ENCODE measurements around the gene ZNF213. TPM values are rescaled to one million over a fixed set of nuclear protein-coding genes. Genes with fewer than 3 reads are reported as not detected.

ZNF213 gene
- total RNA-seq, 1 donor from 2014 or later, result 25.3 TPM

DNA sequence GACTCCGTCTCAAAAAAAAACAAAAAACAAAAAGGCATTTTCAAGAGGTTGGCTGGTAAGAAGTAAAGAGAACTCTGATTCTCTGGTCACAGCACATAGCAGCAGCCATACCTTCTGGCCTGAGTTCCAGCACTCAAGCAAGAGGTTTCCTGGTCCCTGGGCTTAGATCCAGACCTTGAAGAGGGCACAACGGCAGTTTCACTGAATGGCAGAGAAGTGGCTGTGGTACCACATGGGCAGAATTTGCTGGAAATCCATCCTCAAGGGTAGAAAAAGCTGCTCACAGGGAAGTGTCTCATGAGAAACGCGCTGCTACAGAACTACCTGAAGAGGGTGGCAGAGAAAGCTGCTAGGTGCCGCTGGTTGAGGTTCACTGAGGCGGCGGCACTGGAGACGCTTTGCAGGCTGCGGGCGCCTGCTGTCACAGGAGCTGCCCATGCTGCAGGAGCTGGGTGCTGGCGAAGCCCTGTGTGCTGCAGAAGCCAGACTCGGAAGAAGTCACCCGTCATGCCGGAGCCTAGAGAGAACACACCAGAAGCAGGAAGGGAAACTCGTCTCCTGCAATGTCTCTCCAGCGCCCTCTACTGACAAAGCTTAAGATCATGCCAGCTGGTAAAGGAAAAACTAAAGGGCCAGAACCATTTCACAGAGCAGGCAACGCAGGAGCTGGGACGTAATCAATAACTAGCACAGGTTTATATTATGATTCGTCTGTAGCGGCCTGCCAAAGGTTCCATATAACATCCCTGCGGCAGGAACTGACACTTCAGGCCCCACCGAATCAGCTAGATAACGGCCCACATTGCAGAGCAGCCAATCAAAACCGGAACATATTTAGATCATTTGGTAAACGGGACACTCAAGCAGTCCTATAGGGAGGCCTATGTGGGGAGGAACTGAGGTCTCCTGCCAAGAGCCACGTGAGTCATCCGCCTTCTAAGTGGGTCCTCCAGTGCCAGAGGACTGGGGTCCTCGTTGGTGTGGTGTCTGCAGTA, 5.4 kb upstream of the ZNF213 start:
- H3K9me3 ChIP-seq, result no peaks in the 10 kb centered on the region
- H3K27me3 ChIP-seq, result no peaks in the 10 kb centered on the region
- TF ChIP-seq, protein P1, sequence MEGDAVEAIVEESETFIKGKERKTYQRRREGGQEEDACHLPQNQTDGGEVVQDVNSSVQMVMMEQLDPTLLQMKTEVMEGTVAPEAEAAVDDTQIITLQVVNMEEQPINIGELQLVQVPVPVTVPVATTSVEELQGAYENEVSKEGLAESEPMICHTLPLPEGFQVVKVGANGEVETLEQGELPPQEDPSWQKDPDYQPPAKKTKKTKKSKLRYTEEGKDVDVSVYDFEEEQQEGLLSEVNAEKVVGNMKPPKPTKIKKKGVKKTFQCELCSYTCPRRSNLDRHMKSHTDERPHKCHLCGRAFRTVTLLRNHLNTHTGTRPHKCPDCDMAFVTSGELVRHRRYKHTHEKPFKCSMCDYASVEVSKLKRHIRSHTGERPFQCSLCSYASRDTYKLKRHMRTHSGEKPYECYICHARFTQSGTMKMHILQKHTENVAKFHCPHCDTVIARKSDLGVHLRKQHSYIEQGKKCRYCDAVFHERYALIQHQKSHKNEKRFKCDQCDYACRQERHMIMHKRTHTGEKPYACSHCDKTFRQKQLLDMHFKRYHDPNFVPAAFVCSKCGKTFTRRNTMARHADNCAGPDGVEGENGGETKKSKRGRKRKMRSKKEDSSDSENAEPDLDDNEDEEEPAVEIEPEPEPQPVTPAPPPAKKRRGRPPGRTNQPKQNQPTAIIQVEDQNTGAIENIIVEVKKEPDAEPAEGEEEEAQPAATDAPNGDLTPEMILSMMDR (IDR thresholded peaks at IDR 0.05), result peak; percentile 84 to 96 (median 88)
- DNase-seq (ENCODE audit: low spot score in 2 of 2), result peak in 1 of 2 donors; percentile 87
- intact Hi-C loops (cut with DNase I), result loop anchor here (1.0 kb wide), 1 partner anchor 70 kb away; no protein-coding TSS in a partner anchor
- H3K4me3 ChIP-seq, result peak overlapping the region; percentile 45 to 68
- peaks cover 18 to 29% of the 10 kb centered on the region in 2 donors for H3K4me1 ChIP-seq
- H3K36me3 ChIP-seq, result peaks cover 0 to 8% of the 10 kb centered on the region in 2 donors
- H3K27ac ChIP-seq, result peak overlapping the region; percentile 60 to 70

DNA sequence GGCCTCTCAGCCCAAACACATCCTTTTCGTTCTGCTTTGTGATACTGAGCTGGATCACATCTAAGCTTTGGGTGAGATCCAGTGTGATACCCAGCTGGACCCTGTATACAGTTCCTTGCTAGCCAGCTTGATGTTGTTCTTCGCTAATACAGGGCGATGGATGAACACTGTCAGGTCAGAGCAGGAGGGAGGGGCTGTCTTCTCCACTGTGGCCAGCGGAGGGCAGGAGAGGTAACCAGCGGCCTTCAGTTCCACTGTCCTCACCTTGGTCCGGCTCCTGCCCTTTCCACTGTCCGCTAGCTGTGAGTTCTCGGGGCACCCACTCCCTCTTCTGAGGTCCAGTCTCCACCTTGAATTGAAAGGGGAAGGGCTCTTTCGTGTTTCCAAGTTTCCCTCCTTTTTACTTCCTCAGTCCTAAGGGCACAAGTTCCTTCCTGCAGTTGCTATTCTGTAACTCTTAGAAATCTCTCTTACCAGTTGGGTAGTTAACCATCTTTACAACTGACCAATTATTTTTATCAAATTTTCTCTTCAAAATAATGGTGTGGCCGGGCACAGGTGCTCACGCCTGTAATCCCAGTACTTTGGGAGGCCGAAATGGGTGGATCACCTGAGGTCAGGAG, 3.0 kb upstream of the ZNF213 start:
- no peak overlapping the region for H3K27ac ChIP-seq
- H3K4me3 ChIP-seq, result no peak overlapping the region
- H3K9me3 ChIP-seq, result no peaks in the 10 kb centered on the region
- no peak for DNase-seq (ENCODE audit: low spot score in 2 of 2)
- intact Hi-C loops (cut with DNase I), result no loop called here
- peaks cover 12 to 35% of the 10 kb centered on the region in 2 donors for H3K4me1 ChIP-seq
- peaks cover 0 to 8% of the 10 kb centered on the region in 2 donors for H3K36me3 ChIP-seq
- no peaks in the 10 kb centered on the region for H3K27me3 ChIP-seq
- TF ChIP-seq, protein P1 (IDR thresholded peaks at IDR 0.05), result peak in 2 of 3 experiments; percentile 20 to 27

DNA sequence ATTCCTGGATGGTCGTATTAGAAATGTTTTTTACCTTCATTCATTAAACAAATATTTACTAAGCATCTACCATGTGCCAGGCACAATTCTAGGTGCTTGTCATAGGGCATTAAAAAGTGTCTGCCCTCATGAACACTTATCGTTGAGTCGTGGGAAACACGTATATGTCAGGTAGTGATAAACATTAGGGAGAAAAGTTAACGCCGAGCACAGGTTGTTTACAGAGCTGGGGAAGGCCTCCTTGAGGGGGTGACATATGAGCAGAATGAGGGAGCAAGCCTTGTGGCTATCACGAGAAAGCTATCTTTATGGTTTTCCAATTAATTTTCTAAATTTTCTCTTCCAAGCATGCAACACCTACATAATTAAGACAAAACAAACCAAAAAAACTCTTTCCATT, 985 bp upstream of the ZNF213 start:
- no peaks in the 10 kb centered on the region for H3K27me3 ChIP-seq
- TF ChIP-seq, protein P1 (IDR thresholded peaks at IDR 0.05), result no peak
- no peak for DNase-seq (ENCODE audit: low spot score in 2 of 2)
- H3K9me3 ChIP-seq, result no peaks in the 10 kb centered on the region
- peak overlapping the region; percentile 82 to 95 for H3K27ac ChIP-seq
- intact Hi-C loops (cut with DNase I), result loop anchor here (1.0 to 2.0 kb wide), 4 partner anchors 10 to 75 kb away; no protein-coding TSS in a partner anchor
- H3K4me1 ChIP-seq, result peaks cover 8 to 28% of the 10 kb centered on the region in 2 donors
- H3K4me3 ChIP-seq, result peak overlapping the region; percentile 68 to 81
- H3K36me3 ChIP-seq, result peaks cover 5 to 10% of the 10 kb centered on the region in 2 donors

DNA sequence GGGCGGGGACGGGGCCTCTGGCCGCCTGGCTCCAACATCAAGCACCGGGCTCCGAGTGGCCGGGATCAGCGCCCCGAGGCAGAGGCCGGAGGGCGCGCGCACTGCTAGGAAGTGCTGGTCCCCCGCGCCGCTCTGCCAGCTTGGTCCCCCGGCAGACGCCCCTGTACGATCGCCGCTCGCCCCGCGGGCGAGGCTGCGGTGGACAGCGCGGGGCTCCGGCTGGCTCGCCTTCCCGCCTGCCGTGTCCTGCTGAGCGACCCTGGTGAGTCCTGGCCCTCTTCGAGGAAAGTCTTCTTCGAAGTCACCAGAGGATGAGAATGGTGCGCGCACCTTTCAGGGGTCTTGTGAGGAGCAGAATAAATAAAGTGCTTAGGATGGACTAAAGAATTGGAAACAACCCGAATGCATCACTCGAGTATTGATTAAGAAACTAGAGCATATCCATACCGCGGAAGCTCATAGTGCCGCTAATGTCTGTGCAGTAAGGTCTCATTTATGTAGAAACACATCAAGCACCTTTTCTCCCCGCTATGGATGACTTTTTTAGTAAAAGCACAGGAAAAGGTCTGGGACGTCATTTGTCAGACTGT, 392 bp downstream of the ZNF213 start:
- no peaks in the 10 kb centered on the region for H3K27me3 ChIP-seq
- intact Hi-C loops (cut with DNase I), result loop anchor here (2.0 kb wide), 1 partner anchor 76 kb away; no protein-coding TSS in a partner anchor
- H3K9me3 ChIP-seq, result no peaks in the 10 kb centered on the region
- H3K36me3 ChIP-seq, result peaks cover 5 to 16% of the 10 kb centered on the region in 2 donors
- peaks cover 5 to 20% of the 10 kb centered on the region in 2 donors for H3K4me1 ChIP-seq
- H3K4me3 ChIP-seq, result peak overlapping the region; percentile 68 to 81
- TF ChIP-seq, protein P1 (IDR thresholded peaks at IDR 0.05), result no peak
- no peak for DNase-seq (ENCODE audit: low spot score in 2 of 2)
- peak overlapping the region; percentile 85 to 95 for H3K27ac ChIP-seq

DNA sequence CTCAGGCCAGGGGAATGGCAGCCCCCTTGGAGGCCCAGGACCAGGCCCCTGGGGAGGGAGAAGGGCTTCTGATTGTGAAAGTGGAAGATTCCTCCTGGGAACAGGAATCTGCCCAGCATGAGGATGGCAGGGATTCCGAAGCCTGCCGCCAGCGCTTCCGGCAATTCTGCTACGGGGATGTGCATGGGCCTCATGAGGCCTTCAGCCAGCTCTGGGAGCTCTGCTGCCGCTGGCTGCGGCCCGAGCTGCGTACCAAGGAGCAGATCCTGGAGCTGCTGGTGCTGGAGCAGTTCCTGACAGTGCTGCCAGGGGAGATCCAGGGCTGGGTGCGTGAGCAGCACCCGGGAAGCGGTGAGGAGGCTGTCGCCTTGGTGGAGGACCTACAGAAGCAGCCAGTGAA, 2.4 kb downstream of the ZNF213 start:
- H3K36me3 ChIP-seq, result peaks cover 20 to 26% of the 10 kb centered on the region in 2 donors
- DNase-seq (ENCODE audit: low spot score in 2 of 2), result no peak
- H3K4me3 ChIP-seq, result no peak overlapping the region
- TF ChIP-seq, protein P1 (IDR thresholded peaks at IDR 0.05), result no peak
- intact Hi-C loops (cut with DNase I), result no loop called here
- no peaks in the 10 kb centered on the region for H3K27me3 ChIP-seq
- H3K9me3 ChIP-seq, result no peaks in the 10 kb centered on the region
- no peak overlapping the region for H3K27ac ChIP-seq
- H3K4me1 ChIP-seq, result peaks cover 5 to 20% of the 10 kb centered on the region in 2 donors

Measured in ascending aorta (tissue), 2 donors.